Hematopoietic multipotent progenitor cell treated with erythropoietin and hydrocortisone succinate and interleukin-3 and kit ligand, for 17 days (in vitro differentiated cells): ENCODE measurements around the gene CFAP119.
A peak's percentile ranks its signal among the peaks of the same experiment; 100 is the strongest.

Source experiments
- DNase-seq: peaks from one replicate; pipeline ENCODE4 v3.0.0-alpha.2; 2015; ENCODE audit warnings: low spot score

CFAP119 gene

GRCh38 chr16:30762991-30763725 lies 1.3 kb upstream of the CFAP119 start:
- DNase-seq = no peak

- peak; percentile 19 for DNase-seq
Observed at GRCh38 chr16:30761427-30761927, 385 bp downstream of the CFAP119 start.

GRCh38 chr16:30760577-30761426 lies 1.1 kb downstream of the CFAP119 start:
- DNase-seq = no peak

GRCh38 chr16:30760001-30760559 lies 1.8 kb downstream of the CFAP119 start:
- DNase-seq = no peak

GRCh38 chr16:30758988-30759491 lies 2.8 kb downstream of the CFAP119 start:
- DNase-seq = no peak

GRCh38 chr16:30757316-30757715 lies 4.5 kb downstream of the CFAP119 start:
- DNase-seq = no peak

GRCh38 chr16:30756781-30757100 lies 5.1 kb downstream of the CFAP119 start:
- DNase-seq = no peak

GRCh38 chr16:30755955-30756780 lies 5.7 kb downstream of the CFAP119 start:
- DNase-seq = no peak

GRCh38 chr16:30753596-30753995 lies 8.3 kb downstream of the CFAP119 start:
- no peak for DNase-seq

GRCh38 chr16:30750876-30751465 lies 10.9 kb downstream of the CFAP119 start:
- DNase-seq = no peak

- DNase-seq = no peak
Observed at GRCh38 chr16:30750201-30750600, 11.7 kb downstream of the CFAP119 start.

GRCh38 chr16:30748634-30749445 lies 13.0 kb downstream of the CFAP119 start:
- peak; percentile 24 for DNase-seq

GRCh38 chr16:30747799-30748633 lies 13.8 kb downstream of the CFAP119 start, which contains the start of gene PHKG2:
PHKG2 (plus strand) TSS chr16:30748425; CDS start chr16:30748821, 396 bp downstream.
- peak; percentile 98 for DNase-seq

GRCh38 chr16:30747331-30747730 lies 14.5 kb downstream of the CFAP119 start:
- no peak for DNase-seq

GRCh38 chr16:30746638-30747175 lies 15.2 kb downstream of the CFAP119 start:
- no peak for DNase-seq

GRCh38 chr16:30745082-30745481 lies 16.8 kb downstream of the CFAP119 start:
- no peak for DNase-seq

- no peak for DNase-seq
Observed at GRCh38 chr16:30744183-30744582, 17.7 kb downstream of the CFAP119 start.

- no peak for DNase-seq
Observed at GRCh38 chr16:30743716-30744115, 18.1 kb downstream of the CFAP119 start.

- DNase-seq = no peak
Observed at GRCh38 chr16:30741461-30741914, 20.4 kb downstream of the CFAP119 start.
